K562 (cell line): ENCODE data around the gene ZGLP1. TPM values are rescaled to one million over a fixed set of nuclear protein-coding genes. Genes with fewer than 3 reads are reported as not detected.

Experiments used
- DACH1 ChIP-seq: fragments of 450-650 bp; IDR thresholded peaks from 2 replicates; pipeline ENCODE4 v1.6.1; 2018; ENCODE audit not compliant: partially characterized antibody
- GMEB1 ChIP-seq: fragments of 250-450 bp; sonication (Bioruptor Pico); IDR thresholded peaks from 2 replicates; pipeline ENCODE4 v1.4.0; 2020; ENCODE audit warnings: mild to moderate bottlenecking
- KDM4B ChIP-seq, 2 experiments: fragments of 450-650 bp in 1 of 2; sonication (generic) in 1 of 2; IDR thresholded peaks; 2 replicates each; pipeline ENCODE4 v1.6.1; 2016 to 2017; ENCODE audit warnings: borderline replicate concordance in 2 of 2, antibody characterized with exemption in 1 of 2, low read depth in 1 of 2, mild to moderate bottlenecking in 1 of 2
- KLF13 ChIP-seq: fragments of 450-650 bp; IDR thresholded peaks from 2 replicates; pipeline ENCODE4 v1.6.1; 2016; ENCODE audit warnings: missing genetic modification characterization, low read depth, mild to moderate bottlenecking, missing compliant biosample characterization, moderate library complexity, borderline replicate concordance
- PML ChIP-seq: IDR thresholded peaks from 2 replicates; pipeline ENCODE4 v1.6.1; 2012; ENCODE audit warnings: low read length, inconsistent platforms
- SOX6 ChIP-seq: fragments of 450-650 bp; IDR thresholded peaks from 2 replicates; pipeline ENCODE4 v1.6.1; 2014; ENCODE audit warnings: mild to moderate bottlenecking
- TRIM28 ChIP-seq: fragments of 450-650 bp; IDR thresholded peaks from 2 replicates; pipeline ENCODE4 v1.6.1; 2017
- ZBTB49 ChIP-seq: sonication (generic); formaldehyde crosslinking; IDR thresholded peaks from 2 replicates; pipeline ENCODE4 v1.8.0; 2022; ENCODE audit warnings: missing genetic modification reagents, mild to moderate bottlenecking, borderline replicate concordance
- ZNF217 ChIP-seq: sonication (generic); formaldehyde crosslinking; IDR thresholded peaks from 2 replicates; pipeline ENCODE4 v1.8.0; 2022; ENCODE audit warnings: mild to moderate bottlenecking, missing genetic modification reagents
- ZNF324 ChIP-seq: fragments of 250-450 bp; sonication (Bioruptor Pico); IDR thresholded peaks from 2 replicates; pipeline ENCODE4 v1.4.0; 2020; ENCODE audit warnings: mild to moderate bottlenecking
- ZNF592 ChIP-seq: fragments of 450-650 bp; IDR thresholded peaks from 2 replicates; pipeline ENCODE4 v1.6.1; 2017; ENCODE audit warnings: antibody characterized with exemption, mild to moderate bottlenecking
- polyA plus RNA-seq, 8 experiments: library from polyadenylated mRNA; depleted of rRNA in 4 of 8; stranded (reverse) in 5 of 8; unstranded in 3 of 8; fragments of >200 nt; fragmentation: Nextera tagmentation in 2 of 8; fragmentation: Illumina TruSeq in 1 of 8; extraction: Ambion mirVana in 2 of 8; extraction: Trizol in 1 of 8; gene quantifications; 2 replicates each; pipeline versions ENCODE4 v1.2.1 to v1.2.3, GENCODE V29; 2011 to 2014; ENCODE audit warnings: inconsistent platforms in 1 of 8, missing spikeins in 1 of 8
- total RNA-seq, 7 experiments: library from RNA; depleted of rRNA in 6 of 7; stranded (reverse); fragments of >200 nt in 6 of 7; fragmentation: Illumina TruSeq in 2 of 7; extraction: Trizol in 2 of 7; gene quantifications; 2 replicates each; pipeline versions ENCODE4 v1.2.1 to v1.2.3, GENCODE V29; 2011 to 2021; ENCODE audit warnings: low replicate concordance in 1 of 7
- TF ChIP-seq, protein P1 (sequence below): fragments of 450-650 bp; IDR thresholded peaks from 2 replicates; pipeline ENCODE4 v1.6.1; 2016; ENCODE audit warnings: missing biosample characterization, missing genetic modification characterization
- TF ChIP-seq, protein P2 (sequence below): fragments of 450-650 bp; formaldehyde crosslinking; IDR thresholded peaks from 2 replicates; pipeline ENCODE4 v1.4.0; 2022; ENCODE audit warnings: missing genetic modification characterization

The ZGLP1 gene
- total and polyA plus RNA-seq, 9 of the 15 experiments (the other 6 are each of a cell fraction or from before 2014, with no cell fraction given), result 0.24 to 4.5 (median 2.2) TPM

- TF ChIP-seq GMEB1 (CRISPR knock-in tag) (0 out of 2 replicates have a peak, but pooled peaks have one; percentile 17), PML (peak; percentile 61; the same call in 1 of the 2 replicates), ZBTB49 (no peak), SOX6 (peak; percentile 69), ZNF592 (peak; percentile 91), KLF13 (tag) (peak; percentile 33; the same call in 1 of the 2 replicates), ZNF217 (CRISPR knock-in tag) (no peak), TRIM28 (peak; percentile 45; the same call in 1 of the 2 replicates), DACH1 (peak; percentile 77), KDM4B (IDR thresholded peaks at IDR 0.05; ENCODE audit: borderline replicate concordance in 2 of 2, low read depth in 1 of 2) (no peak; a peak in 2 of 4 replicates), ZNF324 (CRISPR knock-in tag) (no peak)
- TF ChIP-seq, protein P1, sequence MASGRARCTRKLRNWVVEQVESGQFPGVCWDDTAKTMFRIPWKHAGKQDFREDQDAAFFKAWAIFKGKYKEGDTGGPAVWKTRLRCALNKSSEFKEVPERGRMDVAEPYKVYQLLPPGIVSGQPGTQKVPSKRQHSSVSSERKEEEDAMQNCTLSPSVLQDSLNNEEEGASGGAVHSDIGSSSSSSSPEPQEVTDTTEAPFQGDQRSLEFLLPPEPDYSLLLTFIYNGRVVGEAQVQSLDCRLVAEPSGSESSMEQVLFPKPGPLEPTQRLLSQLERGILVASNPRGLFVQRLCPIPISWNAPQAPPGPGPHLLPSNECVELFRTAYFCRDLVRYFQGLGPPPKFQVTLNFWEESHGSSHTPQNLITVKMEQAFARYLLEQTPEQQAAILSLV (tag), result no peak
- TF ChIP-seq, protein P2, sequence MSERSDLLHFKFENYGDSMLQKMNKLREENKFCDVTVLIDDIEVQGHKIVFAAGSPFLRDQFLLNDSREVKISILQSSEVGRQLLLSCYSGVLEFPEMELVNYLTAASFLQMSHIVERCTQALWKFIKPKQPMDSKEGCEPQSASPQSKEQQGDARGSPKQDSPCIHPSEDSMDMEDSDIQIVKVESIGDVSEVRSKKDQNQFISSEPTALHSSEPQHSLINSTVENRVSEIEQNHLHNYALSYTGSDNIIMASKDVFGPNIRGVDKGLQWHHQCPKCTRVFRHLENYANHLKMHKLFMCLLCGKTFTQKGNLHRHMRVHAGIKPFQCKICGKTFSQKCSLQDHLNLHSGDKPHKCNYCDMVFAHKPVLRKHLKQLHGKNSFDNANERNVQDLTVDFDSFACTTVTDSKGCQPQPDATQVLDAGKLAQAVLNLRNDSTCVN (CRISPR knock-in tag), result peak; percentile 71; the same call in 1 of the 2 replicates
Measured at GRCh38 chr19:10299545-10300458, 9.8 kb downstream of the ZGLP1 start (continued).
